HAP-1 (cell line): ENCODE measurements around the gene RSAD2.

ENCODE experiments used
- DNase-seq, 2 experiments: peaks; one replicate each; pipeline ENCODE4 v3.0.0-alpha.2; 2016 to 2020; ENCODE audit warnings: low spot score in 2 of 2
- H3K27me3 ChIP-seq: fragments of 250-450 bp; sonication (Bioruptor Pico); 2 replicates; pipeline ENCODE4 v1.5.1; 2020; ENCODE audit warnings: low read depth, mild to moderate bottlenecking, moderate library complexity
- H3K36me3 ChIP-seq: fragments of 250-450 bp; sonication (Bioruptor Pico); replicated peaks from 2 replicates; pipeline ENCODE4 v1.5.1; 2020; ENCODE audit warnings: mild to moderate bottlenecking
- H3K4me1 ChIP-seq: fragments of 250-450 bp; sonication (Bioruptor Pico); 2 replicates; pipeline ENCODE4 v1.5.1; 2020; ENCODE audit warnings: mild to moderate bottlenecking
- H3K4me3 ChIP-seq: fragments of 250-450 bp; sonication (Bioruptor Pico); 2 replicates; pipeline ENCODE4 v1.5.1; 2020; ENCODE audit warnings: mild to moderate bottlenecking, moderate library complexity
- H3K9me3 ChIP-seq: fragments of 250-450 bp; sonication (Bioruptor Pico); 2 replicates; pipeline ENCODE4 v1.5.1; 2020; ENCODE audit warnings: mild to moderate bottlenecking, moderate library complexity
- in situ Hi-C: fragments of 300-500 bp; cut with MboI; formaldehyde crosslinking; loops from 3 replicates; pipeline ENCODE4 v1.14.3; 2020; ENCODE audit warnings: low sequenced_read_pairs, inconsistent platforms, mixed read lengths

Gene RSAD2

GRCh38 chr2:6941299-6942046 lies 63.9 kb downstream of the RSAD2 start:
- in situ Hi-C loops: no loop called here
- Histone ChIP-seq H3K9me3 (no peaks in the 10 kb centered on the region), H3K36me3 (no peaks in the 10 kb centered on the region), H3K4me3 (no peak overlapping the region), H3K4me1 (no peaks in the 10 kb centered on the region), H3K27me3 (no peaks in the 10 kb centered on the region)
- DNase-seq: no peak

- Histone ChIP-seq H3K36me3 (no peaks in the 10 kb centered on the region), H3K9me3 (no peaks in the 10 kb centered on the region), H3K4me3 (no peak overlapping the region), H3K27me3 (no peaks in the 10 kb centered on the region), H3K4me1 (no peaks in the 10 kb centered on the region)
- in situ Hi-C loops: no loop called here
- no peak for DNase-seq
These were observed 65.3 kb downstream of the RSAD2 start for GRCh38 chr2:6942848-6943247.

GRCh38 chr2:6943523-6943922 lies 65.9 kb downstream of the RSAD2 start:
- in situ Hi-C loops: no loop called here
- H3K27me3 ChIP-seq: no peaks in the 10 kb centered on the region
- no peak for DNase-seq
- no peaks in the 10 kb centered on the region for H3K36me3 ChIP-seq
- no peaks in the 10 kb centered on the region for H3K4me1 ChIP-seq
- H3K9me3 ChIP-seq: no peaks in the 10 kb centered on the region
- no peak overlapping the region for H3K4me3 ChIP-seq

GRCh38 chr2:6943971-6944370 lies 66.4 kb downstream of the RSAD2 start:
- Histone ChIP-seq H3K9me3 (no peaks in the 10 kb centered on the region), H3K4me3 (no peak overlapping the region), H3K4me1 (no peaks in the 10 kb centered on the region), H3K27me3 (no peaks in the 10 kb centered on the region), H3K36me3 (no peaks in the 10 kb centered on the region)
- in situ Hi-C loops: no loop called here
- no peak for DNase-seq

- no peaks in the 10 kb centered on the region for H3K4me1 ChIP-seq
- no peaks in the 10 kb centered on the region for H3K36me3 ChIP-seq
- H3K27me3 ChIP-seq: no peaks in the 10 kb centered on the region
- H3K9me3 ChIP-seq: no peaks in the 10 kb centered on the region
- no peak for DNase-seq
- in situ Hi-C loops: no loop called here
- no peak overlapping the region for H3K4me3 ChIP-seq
These were observed 67.0 kb downstream of the RSAD2 start for GRCh38 chr2:6944555-6944954.

GRCh38 chr2:6945087-6945813 lies 67.7 kb downstream of the RSAD2 start:
- H3K36me3 ChIP-seq: no peaks in the 10 kb centered on the region
- no peaks in the 10 kb centered on the region for H3K9me3 ChIP-seq
- no peak overlapping the region for H3K4me3 ChIP-seq
- no peak for DNase-seq
- H3K4me1 ChIP-seq: no peaks in the 10 kb centered on the region
- in situ Hi-C loops: no loop called here
- H3K27me3 ChIP-seq: no peaks in the 10 kb centered on the region

- Histone ChIP-seq H3K4me1 (no peaks in the 10 kb centered on the region), H3K9me3 (no peaks in the 10 kb centered on the region), H3K36me3 (no peaks in the 10 kb centered on the region), H3K27me3 (no peaks in the 10 kb centered on the region), H3K4me3 (no peak overlapping the region)
- no peak for DNase-seq
- in situ Hi-C loops: no loop called here
These were observed 68.2 kb downstream of the RSAD2 start for GRCh38 chr2:6945821-6946220.

GRCh38 chr2:6946722-6947121 lies 69.1 kb downstream of the RSAD2 start:
- Histone ChIP-seq H3K36me3 (no peaks in the 10 kb centered on the region), H3K4me3 (no peak overlapping the region), H3K9me3 (no peaks in the 10 kb centered on the region), H3K4me1 (no peaks in the 10 kb centered on the region), H3K27me3 (no peaks in the 10 kb centered on the region)
- in situ Hi-C loops: no loop called here
- DNase-seq: no peak
